GM23338 (cell line): ENCODE data around the gene LRP1-AS. TPM values are rescaled to one million over a fixed set of nuclear protein-coding genes. Genes with fewer than 3 reads are reported as not detected.

Source experiments
- ATAC-seq: fragments of 200-7000 bp; cut with Tn5 transposase; 3 replicates; pipeline ENCODE4 v1.9.1; 2020
- DNase-seq: peaks from one replicate; pipeline ENCODE4 v3.0.0-alpha.2; 2015; ENCODE audit warnings: low spot score
- H2AFZ ChIP-seq: fragments of 200-600 bp; sonication (generic); 2 replicates; pipeline ENCODE4 v1.8.0; 2016; ENCODE audit warnings: antibody characterized with exemption, mild to moderate bottlenecking, moderate library complexity
- H3F3A ChIP-seq: fragments of 200-600 bp; sonication (generic); replicated peaks from 2 replicates; pipeline ENCODE4 v1.8.0; 2017; ENCODE audit warnings: antibody characterized with exemption, mixed run types, low read depth
- H3K27ac ChIP-seq: fragments of 200-600 bp; sonication (generic); 2 replicates; pipeline ENCODE4 v1.6.1; 2016; ENCODE audit warnings: low read depth
- H3K27me3 ChIP-seq: fragments of 200-600 bp; sonication (generic); 2 replicates; pipeline ENCODE4 v1.8.0; 2016; ENCODE audit warnings: mild to moderate bottlenecking, mixed run types, moderate library complexity; ENCODE audit not compliant: insufficient read depth
- H3K36me3 ChIP-seq: fragments of 200-600 bp; sonication (generic); 2 replicates; pipeline ENCODE4 v1.8.0; 2016; ENCODE audit warnings: mild to moderate bottlenecking; ENCODE audit not compliant: insufficient read depth
- H3K4me1 ChIP-seq: fragments of 200-600 bp; sonication (generic); 2 replicates; pipeline ENCODE4 v1.8.0; 2016; ENCODE audit warnings: mild to moderate bottlenecking, moderate library complexity; ENCODE audit not compliant: insufficient read depth
- H3K4me2 ChIP-seq: fragments of 200-600 bp; sonication (generic); 2 replicates; pipeline ENCODE4 v1.7.1; 2017; ENCODE audit warnings: mixed run types
- H3K4me3 ChIP-seq: fragments of 200-600 bp; sonication (generic); 2 replicates; pipeline ENCODE4 v1.6.1; 2016; ENCODE audit warnings: mixed run types
- H3K79me2 ChIP-seq: fragments of 200-600 bp; sonication (generic); replicated peaks from 2 replicates; pipeline ENCODE4 v1.8.0; 2017; ENCODE audit warnings: mild to moderate bottlenecking; ENCODE audit not compliant: insufficient read depth
- H3K9me2 ChIP-seq: fragments of 200-600 bp; sonication (generic); 2 replicates; pipeline ENCODE4 v1.8.0; 2017; ENCODE audit not compliant: insufficient read depth
- H4K20me1 ChIP-seq: fragments of 200-600 bp; sonication (generic); replicated peaks from 2 replicates; pipeline ENCODE4 v1.8.0; 2017; ENCODE audit warnings: mild to moderate bottlenecking; ENCODE audit not compliant: insufficient read depth
- H3K27ac Mint-ChIP-seq: 2 replicates; pipeline ENCODE4 v1.8.0; 2020; ENCODE audit warnings: inconsistent platforms, mild to moderate bottlenecking, moderate library complexity, mixed read lengths
- H3K27me3 Mint-ChIP-seq: 3 replicates; pipeline ENCODE4 v1.8.0; 2022; ENCODE audit warnings: low read depth, mild to moderate bottlenecking, moderate library complexity, mixed read lengths, inconsistent platforms; ENCODE audit not compliant: insufficient read depth, poor library complexity
- H3K36me3 Mint-ChIP-seq: 3 replicates; pipeline ENCODE4 v1.8.0; 2021; ENCODE audit warnings: low read depth, mild to moderate bottlenecking, inconsistent platforms, moderate library complexity, mixed read lengths
- H3K4me1 Mint-ChIP-seq: 3 replicates; pipeline ENCODE4 v1.8.0; 2020; ENCODE audit warnings: mild to moderate bottlenecking, inconsistent platforms, mixed read lengths
- H3K4me3 Mint-ChIP-seq: 3 replicates; pipeline ENCODE4 v1.8.0; 2021; ENCODE audit warnings: moderate library complexity, mild to moderate bottlenecking, inconsistent platforms, mixed read lengths
- H3K9me3 Mint-ChIP-seq: 3 replicates; pipeline ENCODE4 v1.8.0; 2020; ENCODE audit warnings: moderate library complexity, mild to moderate bottlenecking, inconsistent platforms, mixed read lengths
- CREB1 ChIP-seq: fragments of 250-450 bp; sonication (Bioruptor Pico); IDR thresholded peaks from 2 replicates; pipeline ENCODE4 v1.5.0; 2020; ENCODE audit warnings: low read depth, mild to moderate bottlenecking, moderate library complexity
- ETS1 ChIP-seq: IDR thresholded peaks from 2 replicates; pipeline ENCODE4 v1.6.1; 2016; ENCODE audit warnings: antibody characterized with exemption
- EZH2 ChIP-seq: fragments of 200-600 bp; sonication (generic); IDR thresholded peaks from one replicate; pipeline ENCODE4 v1.8.0; 2017; ENCODE audit warnings: antibody characterized with exemption, mild to moderate bottlenecking, low read depth; ENCODE audit not compliant: unreplicated experiment
- EZH2phosphoT487 ChIP-seq: fragments of 200-600 bp; sonication (generic); IDR thresholded peaks from one replicate; pipeline ENCODE4 v1.8.1; 2018; ENCODE audit warnings: antibody characterized with exemption; ENCODE audit not compliant: unreplicated experiment
- JUNB ChIP-seq: IDR thresholded peaks from one replicate; pipeline ENCODE4 v1.6.1; 2016; ENCODE audit warnings: antibody characterized with exemption; ENCODE audit not compliant: unreplicated experiment
- NANOG ChIP-seq: IDR thresholded peaks from 2 replicates; pipeline ENCODE4 v1.6.1; 2016; ENCODE audit warnings: antibody characterized with exemption, borderline replicate concordance
- POLR2AphosphoS5 ChIP-seq: IDR thresholded peaks from 2 replicates; pipeline ENCODE4 v1.6.1; 2016; ENCODE audit warnings: antibody characterized with exemption, low read depth
- REST ChIP-seq: IDR thresholded peaks from one replicate; pipeline ENCODE4 v1.6.1; 2018; ENCODE audit warnings: antibody characterized with exemption; ENCODE audit not compliant: unreplicated experiment
- STAT1 ChIP-seq: IDR thresholded peaks from one replicate; pipeline ENCODE4 v1.6.1; 2016; ENCODE audit warnings: antibody characterized with exemption; ENCODE audit not compliant: unreplicated experiment
- ZNF331 ChIP-seq: fragments of 250-450 bp; sonication (Bioruptor Pico); IDR thresholded peaks from 2 replicates; pipeline ENCODE4 v1.5.0; 2020; ENCODE audit warnings: low read depth, mild to moderate bottlenecking, moderate library complexity
- ZNF462 ChIP-seq: fragments of 250-450 bp; sonication (Bioruptor Pico); IDR thresholded peaks from 2 replicates; pipeline ENCODE4 v1.5.0; 2020; ENCODE audit warnings: mild to moderate bottlenecking, moderate library complexity
- polyA plus RNA-seq: library from polyadenylated mRNA; unstranded; fragments of >200 nt; fragmentation: Nextera tagmentation; extraction: Ambion mirVana; gene quantifications from 2 replicates; pipeline ENCODE4 v1.2.1, GENCODE V29; 2016
- total RNA-seq: library from RNA; depleted of rRNA; stranded (reverse); fragments of >200 nt; shearing (Covaris generic); gene quantifications from 2 replicates; pipeline ENCODE4 v1.2.3, GENCODE V29; 2014

LRP1-AS gene
- total and polyA plus RNA-seq, 2 experiments from 2014 or later: 0.86 TPM; not detected in 1

GRCh38 chr12:57162553-57163125 is 15.2 kb upstream of the LRP1-AS start:
- peaks cover 9% of the 10 kb centered on the region; the same call in 1 of the 2 replicates for H3F3A ChIP-seq
- no peak overlapping the region; the same call in 1 of the 2 replicates for H3K27ac Mint-ChIP-seq
- H3K27me3 Mint-ChIP-seq: peaks cover 14% of the 10 kb centered on the region
- no peak overlapping the region for H3K4me2 ChIP-seq
- no peak for DNase-seq
- H3K4me3 ChIP-seq: no peak overlapping the region
- H4K20me1 ChIP-seq: peaks cover 10% of the 10 kb centered on the region; the same call in 1 of the 2 replicates
- no peaks in the 10 kb centered on the region; the same call in 1 of the 3 replicates for H3K9me3 Mint-ChIP-seq
- no peak overlapping the region for H2AFZ ChIP-seq
- H3K27me3 ChIP-seq: no peaks in the 10 kb centered on the region
- H3K27ac ChIP-seq: no peak overlapping the region
- H3K4me1 Mint-ChIP-seq: no peaks in the 10 kb centered on the region
- TF ChIP-seq CREB1: no peak
- TF ChIP-seq ZNF331 (CRISPR knock-in tag): no peak
- no peak for TF ChIP-seq JUNB
- no peaks in the 10 kb centered on the region for H3K4me1 ChIP-seq
- H3K36me3 Mint-ChIP-seq: peaks cover 94% of the 10 kb centered on the region
- H3K4me3 Mint-ChIP-seq: no peak overlapping the region
- H3K79me2 ChIP-seq: no peaks in the 10 kb centered on the region
- H3K9me2 ChIP-seq: no peaks in the 10 kb centered on the region
- ATAC-seq: no peak
- peaks cover 41% of the 10 kb centered on the region for H3K36me3 ChIP-seq

- H3K27me3 ChIP-seq: no peaks in the 10 kb centered on the region
- no peaks in the 10 kb centered on the region for H3K4me1 ChIP-seq
- Mint-ChIP-seq H3K9me3 (no peaks in the 10 kb centered on the region; the same call in 2 of the 3 replicates), H3K27ac (no peak overlapping the region), H3K4me3 (no peak overlapping the region), H3K27me3 (peaks cover 15% of the 10 kb centered on the region), H3K4me1 (no peaks in the 10 kb centered on the region), H3K36me3 (peaks cover 93% of the 10 kb centered on the region)
- H4K20me1 ChIP-seq: peaks cover 14% of the 10 kb centered on the region; the same call in 1 of the 2 replicates
- H3K4me2 ChIP-seq: no peak overlapping the region
- no peaks in the 10 kb centered on the region for H3K79me2 ChIP-seq
- H3K9me2 ChIP-seq: no peaks in the 10 kb centered on the region
- no peak overlapping the region for H2AFZ ChIP-seq
- no peak overlapping the region for H3K4me3 ChIP-seq
- ATAC-seq (no peak), DNase-seq (no peak)
- peaks cover 35% of the 10 kb centered on the region for H3K36me3 ChIP-seq
- H3F3A ChIP-seq: peaks cover 9% of the 10 kb centered on the region; the same call in 1 of the 2 replicates
- no peak overlapping the region for H3K27ac ChIP-seq
- TF ChIP-seq ZNF331 (CRISPR knock-in tag) (no peak), EZH2phosphoT487 (no peak), REST (no peak), ETS1 (no peak), EZH2 (no peak), ZNF462 (no peak), POLR2AphosphoS5 (no peak), JUNB (no peak), STAT1 (no peak), NANOG (no peak)
These were observed 14.1 kb upstream of the LRP1-AS start for GRCh38 chr12:57161491-57161890.
